Adrenal gland (tissue), 5 donors: ENCODE measurements around the gene NOVA2.

Experiments
- POLR2A ChIP-seq, 2 donors: fragments of 450-650 bp; IDR thresholded peaks; one replicate each; pipeline ENCODE4 v1.6.1; 2017; ENCODE audit warnings: antibody characterized with exemption in 2 of 2, mild to moderate bottlenecking in 2 of 2, moderate library complexity in 1 of 2
- TF ChIP-seq, protein P1 (sequence below), 6 experiments: fragments of 450-650 bp in 4 of 6; fragments of 200-600 bp in 2 of 6; sonication (generic) in 1 of 6; IDR thresholded peaks; 1 replicate in 5 of 6; 2 replicates in 1 of 6; pipeline versions ENCODE4 v1.5.1 to v1.8.0; 2016 to 2021; ENCODE audit warnings: antibody characterized with exemption in 6 of 6, mild to moderate bottlenecking in 2 of 6, moderate library complexity in 1 of 6
- donor health status: DM: no; HTN: no; CAD: no.

DNA sequence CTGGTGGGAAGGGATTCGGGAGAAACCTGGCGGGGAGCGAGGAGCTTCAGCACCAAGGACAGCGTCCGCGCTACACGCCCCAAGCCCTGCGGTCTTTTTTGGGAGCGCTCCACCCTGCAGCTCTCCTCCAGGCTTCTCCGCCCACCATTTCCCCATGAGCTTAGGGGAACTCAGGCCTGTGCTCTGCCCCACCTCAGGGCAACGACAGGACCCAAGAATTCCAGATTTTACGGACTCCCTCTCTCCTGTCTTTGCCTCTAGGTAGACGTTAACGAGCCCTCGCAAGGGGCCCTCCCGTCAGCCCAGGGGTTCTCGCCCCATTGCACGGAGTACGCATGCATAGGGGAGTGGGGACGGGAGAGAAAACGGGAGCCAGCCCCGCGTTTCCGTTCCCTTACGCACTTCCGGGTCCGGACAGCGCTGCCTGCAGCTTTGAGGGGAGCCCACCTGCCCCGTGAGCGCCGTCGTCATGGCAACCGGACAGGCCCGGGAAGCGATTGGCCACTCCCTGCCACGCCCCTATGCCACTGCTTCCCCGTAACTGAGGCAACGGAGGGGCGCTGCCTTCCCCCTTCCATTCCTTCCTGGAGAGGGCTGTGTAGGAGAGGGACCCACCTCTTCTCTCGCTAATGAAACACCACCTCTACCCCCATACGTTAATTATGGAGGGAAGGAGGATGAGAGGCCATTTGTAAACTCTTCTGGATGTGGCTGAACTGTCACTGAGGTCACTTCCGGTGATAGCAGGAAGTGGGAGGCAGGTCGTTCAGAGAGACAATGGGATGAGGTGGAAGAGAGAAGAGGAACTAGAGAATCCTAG lies 20.8 kb downstream of the NOVA2 start:
- no peak for TF ChIP-seq POLR2A (IDR thresholded peaks at IDR 0.05)
- TF ChIP-seq, protein P1, sequence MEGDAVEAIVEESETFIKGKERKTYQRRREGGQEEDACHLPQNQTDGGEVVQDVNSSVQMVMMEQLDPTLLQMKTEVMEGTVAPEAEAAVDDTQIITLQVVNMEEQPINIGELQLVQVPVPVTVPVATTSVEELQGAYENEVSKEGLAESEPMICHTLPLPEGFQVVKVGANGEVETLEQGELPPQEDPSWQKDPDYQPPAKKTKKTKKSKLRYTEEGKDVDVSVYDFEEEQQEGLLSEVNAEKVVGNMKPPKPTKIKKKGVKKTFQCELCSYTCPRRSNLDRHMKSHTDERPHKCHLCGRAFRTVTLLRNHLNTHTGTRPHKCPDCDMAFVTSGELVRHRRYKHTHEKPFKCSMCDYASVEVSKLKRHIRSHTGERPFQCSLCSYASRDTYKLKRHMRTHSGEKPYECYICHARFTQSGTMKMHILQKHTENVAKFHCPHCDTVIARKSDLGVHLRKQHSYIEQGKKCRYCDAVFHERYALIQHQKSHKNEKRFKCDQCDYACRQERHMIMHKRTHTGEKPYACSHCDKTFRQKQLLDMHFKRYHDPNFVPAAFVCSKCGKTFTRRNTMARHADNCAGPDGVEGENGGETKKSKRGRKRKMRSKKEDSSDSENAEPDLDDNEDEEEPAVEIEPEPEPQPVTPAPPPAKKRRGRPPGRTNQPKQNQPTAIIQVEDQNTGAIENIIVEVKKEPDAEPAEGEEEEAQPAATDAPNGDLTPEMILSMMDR (IDR thresholded peaks at IDR 0.05): no peak
